ENCODE results near the gene NTRK2. TPM values are rescaled to one million over a fixed set of nuclear protein-coding genes. Genes with fewer than 3 reads are reported as not detected.

Gene NTRK2
- total RNA-seq, 6 experiments from 2014 or later = 0.18 to 0.49 (median 0.30) TPM

DNA sequence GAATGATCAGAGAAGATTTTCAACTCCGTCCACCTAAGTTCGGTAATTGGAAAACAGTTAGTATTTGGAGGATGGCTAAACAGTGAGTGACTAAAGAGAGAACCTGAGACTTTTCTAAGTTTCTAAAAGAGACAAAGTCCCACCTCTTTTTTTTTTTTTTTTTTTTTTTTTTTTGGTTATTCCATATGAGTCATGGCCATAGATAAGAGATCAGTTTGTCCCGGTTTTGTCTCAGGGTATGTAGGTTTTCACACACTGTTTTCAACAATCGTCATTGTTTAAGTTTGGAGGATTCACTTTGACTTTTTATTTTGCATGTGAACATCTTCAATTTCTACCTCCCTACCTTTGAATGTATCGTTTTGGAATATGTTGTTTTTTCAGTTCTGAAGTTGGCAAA lies 85.9 kb downstream of the NTRK2 start:
- Histone ChIP-seq H3K4me1 (no peaks in the 10 kb centered on the region), H3K36me3 (no peaks in the 10 kb centered on the region), H3K4me3 (no peak overlapping the region), H3K27ac (no peak overlapping the region), H3K9me3 (no peaks in the 10 kb centered on the region), H3K27me3 (no peaks in the 10 kb centered on the region)
- 46% methylated on average over 3 of the region's 5 CpGs for WGBS (ENCODE audit: insufficient coverage, low coverage, low lambda C conversion rate, missing lambda C conversion rate)
- DNase-seq = no peak
- TF ChIP-seq, protein P1, sequence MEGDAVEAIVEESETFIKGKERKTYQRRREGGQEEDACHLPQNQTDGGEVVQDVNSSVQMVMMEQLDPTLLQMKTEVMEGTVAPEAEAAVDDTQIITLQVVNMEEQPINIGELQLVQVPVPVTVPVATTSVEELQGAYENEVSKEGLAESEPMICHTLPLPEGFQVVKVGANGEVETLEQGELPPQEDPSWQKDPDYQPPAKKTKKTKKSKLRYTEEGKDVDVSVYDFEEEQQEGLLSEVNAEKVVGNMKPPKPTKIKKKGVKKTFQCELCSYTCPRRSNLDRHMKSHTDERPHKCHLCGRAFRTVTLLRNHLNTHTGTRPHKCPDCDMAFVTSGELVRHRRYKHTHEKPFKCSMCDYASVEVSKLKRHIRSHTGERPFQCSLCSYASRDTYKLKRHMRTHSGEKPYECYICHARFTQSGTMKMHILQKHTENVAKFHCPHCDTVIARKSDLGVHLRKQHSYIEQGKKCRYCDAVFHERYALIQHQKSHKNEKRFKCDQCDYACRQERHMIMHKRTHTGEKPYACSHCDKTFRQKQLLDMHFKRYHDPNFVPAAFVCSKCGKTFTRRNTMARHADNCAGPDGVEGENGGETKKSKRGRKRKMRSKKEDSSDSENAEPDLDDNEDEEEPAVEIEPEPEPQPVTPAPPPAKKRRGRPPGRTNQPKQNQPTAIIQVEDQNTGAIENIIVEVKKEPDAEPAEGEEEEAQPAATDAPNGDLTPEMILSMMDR (IDR thresholded peaks at IDR 0.05) = no peak
- no peak for TF ChIP-seq POLR2A (IDR thresholded peaks at IDR 0.05)
- ATAC-seq = no peak
- intact Hi-C loops (cut with DNase I) = no loop called here

- no peaks in the 10 kb centered on the region for H3K9me3 ChIP-seq
- intact Hi-C loops (cut with DNase I) = no loop called here
- DNase-seq = no peak
Observed at GRCh38 chr9:84756171-84756570, 86.6 kb downstream of the NTRK2 start.

GRCh38 chr9:84756731-84757130 lies 87.2 kb downstream of the NTRK2 start:
- no peaks in the 10 kb centered on the region for H3K4me1 ChIP-seq
- no peaks in the 10 kb centered on the region for H3K36me3 ChIP-seq
- no peak for DNase-seq
- no peaks in the 10 kb centered on the region for H3K9me3 ChIP-seq
- no peak for TF ChIP-seq POLR2A (IDR thresholded peaks at IDR 0.05)
- TF ChIP-seq, protein P1 (IDR thresholded peaks at IDR 0.05) = no peak
- intact Hi-C loops (cut with DNase I) = no loop called here
- H3K4me3 ChIP-seq = no peak overlapping the region
- no peak for ATAC-seq
- no peak overlapping the region for H3K27ac ChIP-seq
- no peaks in the 10 kb centered on the region for H3K27me3 ChIP-seq
- WGBS (ENCODE audit: insufficient coverage, low coverage, low lambda C conversion rate, missing lambda C conversion rate) = 53% methylated on average over 1 of the region's 1 CpG

More at GRCh38 chr9:84756171-84756570, 86.6 kb downstream of the NTRK2 start:
- no peaks in the 10 kb centered on the region for H3K36me3 ChIP-seq
- TF ChIP-seq, protein P1 (IDR thresholded peaks at IDR 0.05) = no peak
- no peak for ATAC-seq
- H3K27me3 ChIP-seq = no peaks in the 10 kb centered on the region
- no peaks in the 10 kb centered on the region for H3K4me1 ChIP-seq
- H3K27ac ChIP-seq = no peak overlapping the region
- WGBS (ENCODE audit: insufficient coverage, low coverage, low lambda C conversion rate, missing lambda C conversion rate) = 55% methylated on average over 4 of the region's 4 CpGs
- H3K4me3 ChIP-seq = no peak overlapping the region

DNA sequence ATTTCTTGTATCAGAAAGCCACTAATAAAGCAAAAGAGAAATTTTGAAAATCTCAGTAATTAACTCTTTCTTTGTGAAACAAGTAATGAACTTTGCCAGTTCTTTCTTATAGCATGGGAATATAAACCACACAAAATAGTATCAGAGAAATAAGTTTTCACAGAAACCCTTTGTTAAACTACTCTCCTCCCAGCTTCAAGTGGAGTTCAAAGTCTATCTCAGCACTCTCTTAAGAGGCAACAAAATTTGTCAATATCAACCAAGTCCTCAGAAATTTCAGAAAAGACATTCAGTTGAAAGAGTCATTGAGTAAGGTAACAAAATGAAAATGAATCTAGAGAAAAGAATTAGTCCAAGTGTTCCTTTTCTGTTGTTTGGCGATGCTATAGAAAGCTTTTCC lies 89.3 kb downstream of the NTRK2 start:
- Histone ChIP-seq H3K4me3 (no peak overlapping the region), H3K36me3 (no peaks in the 10 kb centered on the region), H3K4me1 (no peaks in the 10 kb centered on the region), H3K27me3 (no peaks in the 10 kb centered on the region), H3K9me3 (no peaks in the 10 kb centered on the region), H3K27ac (no peak overlapping the region)
- 40% methylated on average over 1 of the region's 1 CpG for WGBS (ENCODE audit: insufficient coverage, low coverage, low lambda C conversion rate, missing lambda C conversion rate)
- no peak for ATAC-seq
- no peak for DNase-seq
- intact Hi-C loops (cut with DNase I) = no loop called here
- TF ChIP-seq POLR2A (IDR thresholded peaks at IDR 0.05) = no peak
- TF ChIP-seq, protein P1 (IDR thresholded peaks at IDR 0.05) = no peak

GRCh38 chr9:84759300-84759750 lies 89.8 kb downstream of the NTRK2 start:
- Histone ChIP-seq H3K4me3 (no peak overlapping the region), H3K27me3 (no peaks in the 10 kb centered on the region), H3K27ac (no peak overlapping the region), H3K36me3 (no peaks in the 10 kb centered on the region), H3K9me3 (no peaks in the 10 kb centered on the region), H3K4me1 (no peaks in the 10 kb centered on the region)
- TF ChIP-seq, protein P1 (IDR thresholded peaks at IDR 0.05) = no peak
- no peak for TF ChIP-seq POLR2A (IDR thresholded peaks at IDR 0.05)
- ATAC-seq = no peak
- intact Hi-C loops (cut with DNase I) = no loop called here
- 39% methylated on average over 2 of the region's 2 CpGs for WGBS (ENCODE audit: insufficient coverage, low coverage, low lambda C conversion rate, missing lambda C conversion rate)
- DNase-seq = no peak
